Measurements from ENCODE around the gene ATG101. TPM values are rescaled to one million over a fixed set of nuclear protein-coding genes. Genes with fewer than 3 reads are reported as not detected.

ATG101 gene
- total and polyA plus RNA-seq, 9 of the 15 experiments (the other 6 are each of a cell fraction or from before 2014, with no cell fraction given): 2.9 to 52.4 (median 29.7) TPM

GRCh38 chr12:52082988-52083637 lies 13.3 kb downstream of the ATG101 start (continued):
- TF ChIP-seq, protein P1, sequence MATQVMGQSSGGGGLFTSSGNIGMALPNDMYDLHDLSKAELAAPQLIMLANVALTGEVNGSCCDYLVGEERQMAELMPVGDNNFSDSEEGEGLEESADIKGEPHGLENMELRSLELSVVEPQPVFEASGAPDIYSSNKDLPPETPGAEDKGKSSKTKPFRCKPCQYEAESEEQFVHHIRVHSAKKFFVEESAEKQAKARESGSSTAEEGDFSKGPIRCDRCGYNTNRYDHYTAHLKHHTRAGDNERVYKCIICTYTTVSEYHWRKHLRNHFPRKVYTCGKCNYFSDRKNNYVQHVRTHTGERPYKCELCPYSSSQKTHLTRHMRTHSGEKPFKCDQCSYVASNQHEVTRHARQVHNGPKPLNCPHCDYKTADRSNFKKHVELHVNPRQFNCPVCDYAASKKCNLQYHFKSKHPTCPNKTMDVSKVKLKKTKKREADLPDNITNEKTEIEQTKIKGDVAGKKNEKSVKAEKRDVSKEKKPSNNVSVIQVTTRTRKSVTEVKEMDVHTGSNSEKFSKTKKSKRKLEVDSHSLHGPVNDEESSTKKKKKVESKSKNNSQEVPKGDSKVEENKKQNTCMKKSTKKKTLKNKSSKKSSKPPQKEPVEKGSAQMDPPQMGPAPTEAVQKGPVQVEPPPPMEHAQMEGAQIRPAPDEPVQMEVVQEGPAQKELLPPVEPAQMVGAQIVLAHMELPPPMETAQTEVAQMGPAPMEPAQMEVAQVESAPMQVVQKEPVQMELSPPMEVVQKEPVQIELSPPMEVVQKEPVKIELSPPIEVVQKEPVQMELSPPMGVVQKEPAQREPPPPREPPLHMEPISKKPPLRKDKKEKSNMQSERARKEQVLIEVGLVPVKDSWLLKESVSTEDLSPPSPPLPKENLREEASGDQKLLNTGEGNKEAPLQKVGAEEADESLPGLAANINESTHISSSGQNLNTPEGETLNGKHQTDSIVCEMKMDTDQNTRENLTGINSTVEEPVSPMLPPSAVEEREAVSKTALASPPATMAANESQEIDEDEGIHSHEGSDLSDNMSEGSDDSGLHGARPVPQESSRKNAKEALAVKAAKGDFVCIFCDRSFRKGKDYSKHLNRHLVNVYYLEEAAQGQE (IDR thresholded peaks at IDR 0.05; ENCODE audit: borderline replicate concordance): peak; percentile 92
- TF ChIP-seq, protein P1 (CRISPR knock-in tag; IDR thresholded peaks at IDR 0.05; ENCODE audit: low read depth): no peak
- TF ChIP-seq, protein P2, sequence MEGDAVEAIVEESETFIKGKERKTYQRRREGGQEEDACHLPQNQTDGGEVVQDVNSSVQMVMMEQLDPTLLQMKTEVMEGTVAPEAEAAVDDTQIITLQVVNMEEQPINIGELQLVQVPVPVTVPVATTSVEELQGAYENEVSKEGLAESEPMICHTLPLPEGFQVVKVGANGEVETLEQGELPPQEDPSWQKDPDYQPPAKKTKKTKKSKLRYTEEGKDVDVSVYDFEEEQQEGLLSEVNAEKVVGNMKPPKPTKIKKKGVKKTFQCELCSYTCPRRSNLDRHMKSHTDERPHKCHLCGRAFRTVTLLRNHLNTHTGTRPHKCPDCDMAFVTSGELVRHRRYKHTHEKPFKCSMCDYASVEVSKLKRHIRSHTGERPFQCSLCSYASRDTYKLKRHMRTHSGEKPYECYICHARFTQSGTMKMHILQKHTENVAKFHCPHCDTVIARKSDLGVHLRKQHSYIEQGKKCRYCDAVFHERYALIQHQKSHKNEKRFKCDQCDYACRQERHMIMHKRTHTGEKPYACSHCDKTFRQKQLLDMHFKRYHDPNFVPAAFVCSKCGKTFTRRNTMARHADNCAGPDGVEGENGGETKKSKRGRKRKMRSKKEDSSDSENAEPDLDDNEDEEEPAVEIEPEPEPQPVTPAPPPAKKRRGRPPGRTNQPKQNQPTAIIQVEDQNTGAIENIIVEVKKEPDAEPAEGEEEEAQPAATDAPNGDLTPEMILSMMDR (IDR thresholded peaks at IDR 0.05 in 2 of 3, conservative IDR thresholded peaks at IDR 0.05 in 1 of 3; ENCODE audit: insufficient read depth in 2 of 3, low read depth in 1 of 3, low read length in 3 of 3): peak; percentile 94 to 98 (median 95)
- TF ChIP-seq, protein P3, sequence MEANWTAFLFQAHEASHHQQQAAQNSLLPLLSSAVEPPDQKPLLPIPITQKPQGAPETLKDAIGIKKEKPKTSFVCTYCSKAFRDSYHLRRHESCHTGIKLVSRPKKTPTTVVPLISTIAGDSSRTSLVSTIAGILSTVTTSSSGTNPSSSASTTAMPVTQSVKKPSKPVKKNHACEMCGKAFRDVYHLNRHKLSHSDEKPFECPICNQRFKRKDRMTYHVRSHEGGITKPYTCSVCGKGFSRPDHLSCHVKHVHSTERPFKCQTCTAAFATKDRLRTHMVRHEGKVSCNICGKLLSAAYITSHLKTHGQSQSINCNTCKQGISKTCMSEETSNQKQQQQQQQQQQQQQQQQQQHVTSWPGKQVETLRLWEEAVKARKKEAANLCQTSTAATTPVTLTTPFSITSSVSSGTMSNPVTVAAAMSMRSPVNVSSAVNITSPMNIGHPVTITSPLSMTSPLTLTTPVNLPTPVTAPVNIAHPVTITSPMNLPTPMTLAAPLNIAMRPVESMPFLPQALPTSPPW (CRISPR knock-in tag; IDR thresholded peaks at IDR 0.05): peak; percentile 68
- TF ChIP-seq, protein P4, sequence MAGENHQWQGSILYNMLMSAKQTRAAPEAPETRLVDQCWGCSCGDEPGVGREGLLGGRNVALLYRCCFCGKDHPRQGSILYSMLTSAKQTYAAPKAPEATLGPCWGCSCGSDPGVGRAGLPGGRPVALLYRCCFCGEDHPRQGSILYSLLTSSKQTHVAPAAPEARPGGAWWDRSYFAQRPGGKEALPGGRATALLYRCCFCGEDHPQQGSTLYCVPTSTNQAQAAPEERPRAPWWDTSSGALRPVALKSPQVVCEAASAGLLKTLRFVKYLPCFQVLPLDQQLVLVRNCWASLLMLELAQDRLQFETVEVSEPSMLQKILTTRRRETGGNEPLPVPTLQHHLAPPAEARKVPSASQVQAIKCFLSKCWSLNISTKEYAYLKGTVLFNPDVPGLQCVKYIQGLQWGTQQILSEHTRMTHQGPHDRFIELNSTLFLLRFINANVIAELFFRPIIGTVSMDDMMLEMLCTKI (IDR thresholded peaks at IDR 0.05; ENCODE audit: partially characterized antibody): no peak
- peak; percentile 50 for TF ChIP-seq CTCFL (IDR thresholded peaks at IDR 0.05; ENCODE audit: borderline replicate concordance, insufficient read depth, low read depth, low read length, poor library complexity, severe bottlenecking)
- TF ChIP-seq ZNF707 (CRISPR knock-in tag; conservative IDR thresholded peaks at IDR 0.05): no peak
- peak; percentile 79 for TF ChIP-seq ATF3 (IDR thresholded peaks at IDR 0.05)
- TF ChIP-seq ATF3 (CRISPR knock-in tag; conservative IDR thresholded peaks at IDR 0.05): no peak

All from K562 (cell line).